PC-9 (cell line): ENCODE results near the gene SRGAP3. TPM values are rescaled to one million over a fixed set of nuclear protein-coding genes. Genes with fewer than 3 reads are reported as not detected.

Source experiments
- BruUV-seq: library from RNA; stranded (reverse); fragments of 400-500 nt; replicated peaks from 2 replicates; lab custom pipeline; 2021; lab: Mats Ljungman, UMichigan
- CTCF ChIA-PET: fragments of 300-600 bp; sonication (Branson Sonifier 250); formaldehyde crosslinking; loops from one replicate; lab custom pipeline; 2022; ENCODE audit warnings: antibody characterized with exemption; lab: Charles Lee
- POLR2A ChIA-PET: fragments of 300-600 bp; sonication (Branson Sonifier 250); formaldehyde crosslinking; loops from one replicate; lab custom pipeline; 2022; ENCODE audit warnings: antibody characterized with exemption; ENCODE audit not compliant: unreplicated experiment; lab: Charles Lee
- DNase-seq, 2 experiments: peaks; one replicate each; pipeline versions ENCODE4 v3.0.0 to v3.0.0-alpha.2; 2015 to 2022; ENCODE audit warnings: mixed read lengths in 1 of 2
- H2AFZ ChIP-seq: fragments of 200-600 bp; sonication (generic); 2 replicates; pipeline ENCODE4 v1.8.1; 2017; ENCODE audit warnings: antibody characterized with exemption
- H3F3A ChIP-seq: fragments of 200-600 bp; sonication (generic); 2 replicates; pipeline ENCODE4 v1.8.1; 2017; ENCODE audit warnings: antibody characterized with exemption, mild to moderate bottlenecking, low read depth; ENCODE audit not compliant: insufficient read depth
- H3K27ac ChIP-seq: fragments of 200-600 bp; sonication (generic); 2 replicates; pipeline ENCODE4 v1.6.1; 2016; ENCODE audit warnings: mixed run types
- H3K27me3 ChIP-seq: fragments of 200-600 bp; sonication (generic); 2 replicates; pipeline ENCODE4 v1.6.1; 2016; ENCODE audit warnings: low read depth, mixed run types; ENCODE audit not compliant: insufficient read depth
- H3K36me3 ChIP-seq: fragments of 200-600 bp; sonication (generic); 2 replicates; pipeline ENCODE4 v1.6.1; 2016; ENCODE audit warnings: low read depth, mixed run types
- H3K4me1 ChIP-seq: fragments of 200-600 bp; sonication (generic); replicated peaks from 2 replicates; pipeline ENCODE4 v1.6.1; 2016; ENCODE audit warnings: mixed run types; ENCODE audit not compliant: insufficient read depth
- H3K4me2 ChIP-seq: fragments of 200-600 bp; sonication (generic); 2 replicates; pipeline ENCODE4 v1.6.1; 2017; ENCODE audit warnings: mixed run types
- H3K4me3 ChIP-seq: fragments of 200-600 bp; sonication (generic); 2 replicates; pipeline ENCODE4 v1.6.1; 2016; ENCODE audit warnings: mixed run types
- H3K79me2 ChIP-seq: fragments of 200-600 bp; sonication (generic); 2 replicates; pipeline ENCODE4 v1.6.1; 2017; ENCODE audit warnings: low read depth, mixed run types
- H3K9me2 ChIP-seq: fragments of 200-600 bp; sonication (generic); 2 replicates; pipeline ENCODE4 v1.8.1; 2017; ENCODE audit warnings: mild to moderate bottlenecking; ENCODE audit not compliant: insufficient read depth
- H3K9me3 ChIP-seq: fragments of 200-600 bp; sonication (generic); 2 replicates; pipeline ENCODE4 v1.8.1; 2016; ENCODE audit warnings: low read depth; ENCODE audit not compliant: insufficient read depth
- H4K20me1 ChIP-seq: fragments of 200-600 bp; sonication (generic); 2 replicates; pipeline ENCODE4 v1.8.1; 2017; ENCODE audit not compliant: insufficient read depth
- CTCF ChIP-seq: fragments of 200-600 bp; sonication (generic); conservative IDR thresholded peaks from 2 replicates; pipeline ENCODE4 v1.6.1; 2017; ENCODE audit warnings: mixed run types, antibody characterized with exemption, mild to moderate bottlenecking, moderate library complexity
- EZH2 ChIP-seq: fragments of 200-600 bp; sonication (generic); IDR thresholded peaks from 2 replicates; pipeline ENCODE4 v1.8.0; 2017; ENCODE audit warnings: antibody characterized with exemption, low read depth
- intact Hi-C: fragments of 100-400 bp; cut with micrococcal nuclease; formaldehyde crosslinking; loops from one replicate; pipeline ENCODE4 v1.10.0; 2022; ENCODE audit not compliant: unreplicated experiment
- total RNA-seq: library from RNA; stranded (reverse); gene quantifications from 2 replicates; pipeline ENCODE4 v1.2.3, GENCODE V29; 2021

SRGAP3 gene
- total RNA-seq, 1 experiment from 2014 or later: 17.5 TPM

- Histone ChIP-seq H3K4me3 (no peak overlapping the region), H3K27me3 (0 out of 2 replicates have a peak, but pooled peaks cover 3% of the 10 kb centered on the region), H4K20me1 (no peaks in the 10 kb centered on the region), H2AFZ (no peak overlapping the region), H3K9me3 (no peaks in the 10 kb centered on the region), H3K9me2 (no peaks in the 10 kb centered on the region), H3K27ac (no peak overlapping the region), H3K4me1 (no peaks in the 10 kb centered on the region), H3F3A (no peaks in the 10 kb centered on the region), H3K4me2 (no peak overlapping the region), H3K36me3 (no peaks in the 10 kb centered on the region), H3K79me2 (no peaks in the 10 kb centered on the region)
- TF ChIP-seq CTCF: no peak
- no peak for TF ChIP-seq EZH2
- no peak for DNase-seq
- POLR2A ChIA-PET: no interaction called here
- CTCF ChIA-PET: no interaction called here
- no TSS peak for BruUV-seq
- intact Hi-C loops: no loop called here
Measured at GRCh38 chr3:9028134-9028533, 221.3 kb downstream of the SRGAP3 start.

DNA sequence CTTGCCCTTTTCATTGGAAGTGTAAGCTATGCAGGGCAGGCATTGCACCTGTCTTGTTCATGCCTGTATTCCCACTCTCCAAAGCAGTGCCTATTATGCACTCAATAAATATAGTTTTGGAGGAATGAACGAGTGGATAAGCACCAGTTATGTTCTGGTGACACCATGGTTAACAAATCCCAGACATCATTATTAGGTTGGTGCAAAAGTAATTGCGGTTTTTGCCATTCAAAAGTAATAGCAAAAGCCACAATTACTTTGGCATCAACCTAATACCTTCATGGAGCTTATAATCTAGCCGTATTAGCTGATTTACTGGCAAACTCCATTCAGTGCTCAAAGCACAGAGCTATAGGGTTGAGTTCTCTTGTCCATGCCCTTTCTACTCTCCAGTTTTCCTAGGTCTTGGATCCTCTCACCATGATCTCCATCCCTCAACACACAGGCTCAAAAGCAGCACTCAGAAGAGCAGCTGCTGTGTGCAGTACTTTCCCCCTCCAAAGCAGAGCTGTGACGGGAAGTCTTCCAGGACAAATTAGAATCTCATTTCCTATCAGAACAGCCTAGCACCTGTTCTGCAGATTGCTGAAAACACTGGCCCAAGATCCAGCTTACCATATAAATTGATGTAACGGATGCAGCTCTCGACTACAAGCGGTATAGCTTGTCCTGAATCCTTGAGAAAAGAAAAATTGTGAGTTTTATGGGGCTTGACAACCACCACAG, 223.0 kb downstream of the SRGAP3 start:
- Histone ChIP-seq H3K9me3 (no peaks in the 10 kb centered on the region), H3K9me2 (no peaks in the 10 kb centered on the region), H3K36me3 (no peaks in the 10 kb centered on the region), H4K20me1 (no peaks in the 10 kb centered on the region), H2AFZ (no peak overlapping the region), H3K79me2 (no peaks in the 10 kb centered on the region), H3K4me3 (no peak overlapping the region), H3K4me2 (no peak overlapping the region), H3K4me1 (no peaks in the 10 kb centered on the region), H3K27me3 (0 out of 2 replicates have a peak, but pooled peaks cover 8% of the 10 kb centered on the region), H3F3A (no peaks in the 10 kb centered on the region), H3K27ac (no peak overlapping the region)
- intact Hi-C loops: no loop called here
- ChIA-PET CTCF (no interaction called here), POLR2A (interaction anchor here (0.6 kb wide), 1 partner anchor 581 kb away, joined by 5 read pairs; no protein-coding TSS in a partner anchor)
- BruUV-seq: no TSS peak
- no peak for DNase-seq
- TF ChIP-seq CTCF: no peak

GRCh38 chr3:9024341-9024740, 225.1 kb downstream of the SRGAP3 start:
- Histone ChIP-seq H4K20me1 (no peaks in the 10 kb centered on the region), H3K4me3 (no peak overlapping the region), H3K9me3 (no peaks in the 10 kb centered on the region), H3K4me2 (no peak overlapping the region), H3K4me1 (no peaks in the 10 kb centered on the region), H3K27me3 (0 out of 2 replicates have a peak, but pooled peaks cover 8% of the 10 kb centered on the region), H3K27ac (no peak overlapping the region), H3K79me2 (no peaks in the 10 kb centered on the region), H3K9me2 (no peaks in the 10 kb centered on the region), H2AFZ (no peak overlapping the region), H3K36me3 (no peaks in the 10 kb centered on the region), H3F3A (no peaks in the 10 kb centered on the region)
- CTCF ChIA-PET: no interaction called here
- BruUV-seq: no TSS peak
- POLR2A ChIA-PET: interaction anchor here (0.9 kb wide), 1 partner anchor 167 kb away, joined by 6 read pairs; no protein-coding TSS in a partner anchor
- DNase-seq: no peak
- intact Hi-C loops: no loop called here
- no peak for TF ChIP-seq EZH2
- no peak for TF ChIP-seq CTCF
